ENCODE data around the gene ZDBF2. TPM values are rescaled to one million over a fixed set of nuclear protein-coding genes. Genes with fewer than 3 reads are reported as not detected.

Gene ZDBF2
- total and polyA plus RNA-seq, 2 donors (not counting 1 experiment from before 2014, with no cell fraction given) = 1.8 to 16.5 TPM

GRCh38 chr2:206257350-206257749, 17.1 kb upstream of the ZDBF2 start:
- peaks cover 0 to 20% (median 3%) of the 10 kb centered on the region in 3 donors for H3K9me3 ChIP-seq (ENCODE audit: control extremely low read depth in 1 of 3, control insufficient read depth in 2 of 3, insufficient read depth in 1 of 3, low read length in 2 of 3)
- H3K79me2 ChIP-seq (ENCODE audit: control insufficient read depth, insufficient read depth, low read length) = no peaks in the 10 kb centered on the region
- H3K4me3 Mint-ChIP-seq = no peak overlapping the region
- H3K4me2 ChIP-seq (replicated peaks; ENCODE audit: low read depth, low read length, poor library complexity, severe bottlenecking) = no peak overlapping the region
- H3K4me1 Mint-ChIP-seq = peaks cover 10% of the 10 kb centered on the region
- peaks cover 0 to 74% (median 51%) of the 10 kb centered on the region in 4 experiments for H3K27me3 ChIP-seq (replicated peaks in 1 of 4; ENCODE audit: control extremely low read depth in 1 of 4, control insufficient read depth in 3 of 4, insufficient read depth in 4 of 4, low read length in 3 of 4)
- intact Hi-C loops (cut with micrococcal nuclease) = no loop called here
- no peak overlapping the region for H3K4me3 ChIP-seq (ENCODE audit: control extremely low read depth in 1 of 5, extremely low read depth in 1 of 5, insufficient read depth in 1 of 5, low read depth in 2 of 5, low read length in 4 of 5)
- H3K27me3 Mint-ChIP-seq = peaks cover 58% of the 10 kb centered on the region
- H3K27ac Mint-ChIP-seq = no peak overlapping the region
- no peaks in the 10 kb centered on the region for H3K9me3 Mint-ChIP-seq (ENCODE audit: insufficient read depth)
- TF ChIP-seq EZH2 (IDR thresholded peaks at IDR 0.05; ENCODE audit: borderline replicate concordance, insufficient read depth, low read depth, low read length, poor library complexity, severe bottlenecking) (no peak), CTCF (IDR thresholded peaks at IDR 0.05) (no peak)
- no peak overlapping the region for H3K27ac ChIP-seq (ENCODE audit: low read length in 2 of 2)
- H3K9ac ChIP-seq (ENCODE audit: low read length) = no peak overlapping the region
- DNase-seq = no peak
- ChIA-PET CTCF (no interaction called here), POLR2A (no interaction called here)
- H3K4me1 ChIP-seq (ENCODE audit: control insufficient read depth in 2 of 2, insufficient read depth in 2 of 2, low read length in 2 of 2) = peaks cover 6 to 9% of the 10 kb centered on the region in 2 donors
- no peak for ATAC-seq (ENCODE audit: low read depth)
- 52% methylated on average over 14 of the region's 14 CpGs for WGBS (ENCODE audit: insufficient coverage)
- no peaks in the 10 kb centered on the region for H4K20me1 ChIP-seq (ENCODE audit: control insufficient read depth, insufficient read depth, low read length, poor library complexity, severe bottlenecking)
- H3K36me3 ChIP-seq (replicated peaks in 1 of 2; ENCODE audit: control extremely low read depth in 1 of 2, control insufficient read depth in 1 of 2, extremely low read depth in 1 of 2, insufficient read depth in 2 of 2, low read length in 1 of 2) = no peaks in the 10 kb centered on the region
- H2AFZ ChIP-seq (ENCODE audit: insufficient read depth, low read depth, low read length, poor library complexity, severe bottlenecking) = no peak overlapping the region

GRCh38 chr2:206257861-206258260, 16.6 kb upstream of the ZDBF2 start:
- POLR2A ChIA-PET = no interaction called here
- intact Hi-C loops (cut with micrococcal nuclease) = no loop called here
- peaks cover 58% of the 10 kb centered on the region for H3K27me3 Mint-ChIP-seq

More at GRCh38 chr2:206257861-206258260, 16.6 kb upstream of the ZDBF2 start:
- no peaks in the 10 kb centered on the region for H3K79me2 ChIP-seq (ENCODE audit: control insufficient read depth, insufficient read depth, low read length)
- Mint-ChIP-seq H3K27ac (no peak overlapping the region), H3K9me3 (ENCODE audit: insufficient read depth) (no peaks in the 10 kb centered on the region), H3K4me3 (no peak overlapping the region), H3K4me1 (peaks cover 10% of the 10 kb centered on the region)
- CTCF ChIA-PET = interaction anchor here (1.2 kb wide), 1 partner anchor 15 kb away, joined by 3 read pairs; no protein-coding TSS in a partner anchor
- peaks cover 0 to 74% (median 52%) of the 10 kb centered on the region in 4 experiments for H3K27me3 ChIP-seq (replicated peaks in 1 of 4; ENCODE audit: control extremely low read depth in 1 of 4, control insufficient read depth in 3 of 4, insufficient read depth in 4 of 4, low read length in 3 of 4)
- WGBS (ENCODE audit: insufficient coverage) = 61% methylated on average over 7 of the region's 7 CpGs
- H2AFZ ChIP-seq (ENCODE audit: insufficient read depth, low read depth, low read length, poor library complexity, severe bottlenecking) = no peak overlapping the region
- no peaks in the 10 kb centered on the region for H3K36me3 ChIP-seq (replicated peaks in 1 of 2; ENCODE audit: control extremely low read depth in 1 of 2, control insufficient read depth in 1 of 2, extremely low read depth in 1 of 2, insufficient read depth in 2 of 2, low read length in 1 of 2)
- peaks cover 0 to 16% (median 1%) of the 10 kb centered on the region in 3 donors for H3K9me3 ChIP-seq (ENCODE audit: control extremely low read depth in 1 of 3, control insufficient read depth in 2 of 3, insufficient read depth in 1 of 3, low read length in 2 of 3)
- no peak overlapping the region for H3K4me2 ChIP-seq (replicated peaks; ENCODE audit: low read depth, low read length, poor library complexity, severe bottlenecking)
- TF ChIP-seq CTCF (IDR thresholded peaks at IDR 0.05) (no peak), EZH2 (IDR thresholded peaks at IDR 0.05; ENCODE audit: borderline replicate concordance, insufficient read depth, low read depth, low read length, poor library complexity, severe bottlenecking) (no peak)
- no peak overlapping the region for H3K4me3 ChIP-seq (ENCODE audit: control extremely low read depth in 1 of 5, extremely low read depth in 1 of 5, insufficient read depth in 1 of 5, low read depth in 2 of 5, low read length in 4 of 5)
- DNase-seq = no peak
- no peaks in the 10 kb centered on the region for H4K20me1 ChIP-seq (ENCODE audit: control insufficient read depth, insufficient read depth, low read length, poor library complexity, severe bottlenecking)
- H3K4me1 ChIP-seq (ENCODE audit: control insufficient read depth in 2 of 2, insufficient read depth in 2 of 2, low read length in 2 of 2) = peaks cover 6 to 9% of the 10 kb centered on the region in 2 donors
- H3K27ac ChIP-seq (ENCODE audit: low read length in 2 of 2) = no peak overlapping the region
- ATAC-seq (ENCODE audit: low read depth) = no peak
- no peak overlapping the region for H3K9ac ChIP-seq (ENCODE audit: low read length)

Measured in B cell (primary cell).